Astrocyte (in vitro differentiated cells and primary cell): Measurements from ENCODE around the gene SNX24. TPM values are rescaled to one million over a fixed set of nuclear protein-coding genes. Genes with fewer than 3 reads are reported as not detected.
A peak's percentile ranks its signal among the peaks of the same experiment; 100 is the strongest.

ENCODE experiments used
- DNase-seq: peaks from one replicate; pipeline ENCODE4 v3.0.0-alpha.2; 2010; ENCODE audit warnings: low read depth
- FAIRE-seq: peaks from 2 replicates; lab custom pipeline; 2011; peaks lifted over from hg19 to GRCh38; lab: Jason Lieb, UNC
- H2AFZ ChIP-seq: 2 replicates; pipeline ENCODE4 v1.6.0; 2012; ENCODE audit warnings: low read depth, low read length, inconsistent platforms
- H3K27ac ChIP-seq: 2 replicates; pipeline ENCODE4 v1.5.1; 2011; ENCODE audit warnings: low read depth, low read length, inconsistent platforms
- H3K27me3 ChIP-seq: 2 replicates; pipeline ENCODE4 v1.6.0; 2011; ENCODE audit warnings: low read length, inconsistent platforms; ENCODE audit not compliant: insufficient read depth
- H3K36me3 ChIP-seq: 2 replicates; pipeline ENCODE4 v1.5.1; 2011; ENCODE audit warnings: low read length, inconsistent platforms; ENCODE audit not compliant: insufficient read depth
- H3K4me1 ChIP-seq: 2 replicates; pipeline ENCODE4 v1.5.1; 2011; ENCODE audit warnings: low read length, inconsistent platforms; ENCODE audit not compliant: insufficient read depth
- H3K4me2 ChIP-seq: 2 replicates; pipeline ENCODE4 v1.6.0; 2012; ENCODE audit warnings: low read length, inconsistent platforms
- H3K4me3 ChIP-seq: 2 replicates; pipeline ENCODE4 v1.5.1; 2011; ENCODE audit warnings: low read depth, mild to moderate bottlenecking, low read length, inconsistent platforms; ENCODE audit not compliant: insufficient read depth
- H3K79me2 ChIP-seq: 2 replicates; pipeline ENCODE4 v1.6.0; 2012; ENCODE audit warnings: mild to moderate bottlenecking, low read length, inconsistent platforms; ENCODE audit not compliant: insufficient read depth
- H3K9ac ChIP-seq: 2 replicates; pipeline ENCODE4 v1.6.0; 2012; ENCODE audit warnings: mild to moderate bottlenecking, low read length, inconsistent platforms
- H3K9me3 ChIP-seq: 2 replicates; pipeline ENCODE4 v1.5.1; 2012; ENCODE audit warnings: low read depth, mild to moderate bottlenecking, low read length, inconsistent platforms; ENCODE audit not compliant: insufficient read depth
- H4K20me1 ChIP-seq: 2 replicates; pipeline ENCODE4 v1.6.0; 2012; ENCODE audit warnings: low read length, inconsistent platforms; ENCODE audit not compliant: insufficient read depth
- H3K27ac Mint-ChIP-seq: one replicate; pipeline ENCODE4 v1.8.0; 2021; ENCODE audit warnings: mild to moderate bottlenecking, mixed read lengths; ENCODE audit not compliant: unreplicated experiment
- H3K27me3 Mint-ChIP-seq: one replicate; pipeline ENCODE4 v1.8.0; 2021; ENCODE audit warnings: low read depth, mixed read lengths; ENCODE audit not compliant: unreplicated experiment
- H3K36me3 Mint-ChIP-seq: one replicate; pipeline ENCODE4 v1.8.0; 2021; ENCODE audit warnings: low read depth, mixed read lengths; ENCODE audit not compliant: unreplicated experiment
- H3K4me1 Mint-ChIP-seq: one replicate; pipeline ENCODE4 v1.8.0; 2021; ENCODE audit warnings: low read depth, mixed read lengths; ENCODE audit not compliant: unreplicated experiment
- H3K4me3 Mint-ChIP-seq: one replicate; pipeline ENCODE4 v1.8.0; 2021; ENCODE audit warnings: mild to moderate bottlenecking, moderate library complexity, mixed read lengths; ENCODE audit not compliant: unreplicated experiment
- H3K9me3 Mint-ChIP-seq: one replicate; pipeline ENCODE4 v1.8.0; 2021; ENCODE audit warnings: mild to moderate bottlenecking, mixed read lengths; ENCODE audit not compliant: unreplicated experiment
- CTCF ChIP-seq: IDR thresholded peaks from 2 replicates; pipeline ENCODE4 v1.5.1; 2011; ENCODE audit warnings: low read depth, mild to moderate bottlenecking, inconsistent platforms, low read length, moderate library complexity; ENCODE audit not compliant: insufficient read depth
- EZH2 ChIP-seq: IDR thresholded peaks from 2 replicates; pipeline ENCODE4 v1.6.1; 2012; ENCODE audit warnings: mild to moderate bottlenecking, low read length, inconsistent platforms; ENCODE audit not compliant: insufficient read depth
- total RNA-seq: library from RNA; stranded (reverse); gene quantifications from 2 replicates; pipeline ENCODE4 v1.2.1, GENCODE V29; 2021

Gene SNX24
- total RNA-seq, 1 donor from 2014 or later, result 44.6 TPM

- Histone ChIP-seq H4K20me1 (peaks cover 4% of the 10 kb centered on the region), H3K4me2 (no peak overlapping the region), H3K9ac (no peak overlapping the region), H3K27me3 (no peaks in the 10 kb centered on the region), H3K4me1 (no peaks in the 10 kb centered on the region), H3K27ac (no peak overlapping the region), H2AFZ (no peak overlapping the region), H3K36me3 (no peaks in the 10 kb centered on the region), H3K79me2 (no peaks in the 10 kb centered on the region), H3K9me3 (no peaks in the 10 kb centered on the region), H3K4me3 (no peak overlapping the region)
- Mint-ChIP-seq H3K36me3 (no peaks in the 10 kb centered on the region), H3K4me1 (no peaks in the 10 kb centered on the region), H3K9me3 (no peaks in the 10 kb centered on the region), H3K4me3 (no peak overlapping the region), H3K27me3 (no peaks in the 10 kb centered on the region), H3K27ac (no peak overlapping the region)
- TF ChIP-seq CTCF (no peak), EZH2 (no peak)
- no peak for FAIRE-seq
- DNase-seq, result no peak
These were observed 150.7 kb downstream of the SNX24 start for GRCh38 chr5:122996091-122996490.

- Histone ChIP-seq H2AFZ (no peak overlapping the region), H3K4me2 (no peak overlapping the region), H3K36me3 (no peaks in the 10 kb centered on the region), H3K79me2 (no peaks in the 10 kb centered on the region), H3K4me3 (no peak overlapping the region), H3K27ac (no peak overlapping the region), H3K4me1 (no peaks in the 10 kb centered on the region), H3K27me3 (no peaks in the 10 kb centered on the region), H3K9me3 (no peaks in the 10 kb centered on the region), H3K9ac (no peak overlapping the region), H4K20me1 (peaks cover 4% of the 10 kb centered on the region)
- no peak for FAIRE-seq
- TF ChIP-seq CTCF (no peak), EZH2 (no peak)
- H3K27me3 Mint-ChIP-seq, result no peaks in the 10 kb centered on the region
- no peaks in the 10 kb centered on the region for H3K9me3 Mint-ChIP-seq
- H3K36me3 Mint-ChIP-seq, result no peaks in the 10 kb centered on the region
- no peak overlapping the region for H3K27ac Mint-ChIP-seq
- no peak for DNase-seq
- H3K4me3 Mint-ChIP-seq, result no peak overlapping the region
- H3K4me1 Mint-ChIP-seq, result no peaks in the 10 kb centered on the region
These were observed 151.9 kb downstream of the SNX24 start for GRCh38 chr5:122997294-122997693.

GRCh38 chr5:122999947-123000563 lies 154.6 kb downstream of the SNX24 start:
- no peak overlapping the region for H3K27ac Mint-ChIP-seq
- H3K79me2 ChIP-seq, result no peaks in the 10 kb centered on the region
- H4K20me1 ChIP-seq, result peaks cover 2% of the 10 kb centered on the region
- no peak overlapping the region for H3K4me3 ChIP-seq
- H3K9me3 ChIP-seq, result no peaks in the 10 kb centered on the region
- no peaks in the 10 kb centered on the region for H3K4me1 Mint-ChIP-seq
- FAIRE-seq (no peak), DNase-seq (peak; percentile 6)
- H3K4me1 ChIP-seq, result no peaks in the 10 kb centered on the region
- H3K4me2 ChIP-seq, result no peak overlapping the region
- H2AFZ ChIP-seq, result no peak overlapping the region
- no peaks in the 10 kb centered on the region for H3K9me3 Mint-ChIP-seq
- no peaks in the 10 kb centered on the region for H3K27me3 Mint-ChIP-seq
- H3K9ac ChIP-seq, result no peak overlapping the region
- H3K36me3 ChIP-seq, result no peaks in the 10 kb centered on the region
- H3K4me3 Mint-ChIP-seq, result no peak overlapping the region
- H3K27ac ChIP-seq, result no peak overlapping the region
- peak; percentile 21 for TF ChIP-seq CTCF
- TF ChIP-seq EZH2, result no peak
- H3K36me3 Mint-ChIP-seq, result no peaks in the 10 kb centered on the region
- no peaks in the 10 kb centered on the region for H3K27me3 ChIP-seq
